Measurements from ENCODE around the gene MFAP2.
"Not testable (repeated sequence)": the region's sequence is repeated elsewhere in the genome, so short reads cannot be mapped to it uniquely, and the experiment has no call there.

The MFAP2 gene

DNA sequence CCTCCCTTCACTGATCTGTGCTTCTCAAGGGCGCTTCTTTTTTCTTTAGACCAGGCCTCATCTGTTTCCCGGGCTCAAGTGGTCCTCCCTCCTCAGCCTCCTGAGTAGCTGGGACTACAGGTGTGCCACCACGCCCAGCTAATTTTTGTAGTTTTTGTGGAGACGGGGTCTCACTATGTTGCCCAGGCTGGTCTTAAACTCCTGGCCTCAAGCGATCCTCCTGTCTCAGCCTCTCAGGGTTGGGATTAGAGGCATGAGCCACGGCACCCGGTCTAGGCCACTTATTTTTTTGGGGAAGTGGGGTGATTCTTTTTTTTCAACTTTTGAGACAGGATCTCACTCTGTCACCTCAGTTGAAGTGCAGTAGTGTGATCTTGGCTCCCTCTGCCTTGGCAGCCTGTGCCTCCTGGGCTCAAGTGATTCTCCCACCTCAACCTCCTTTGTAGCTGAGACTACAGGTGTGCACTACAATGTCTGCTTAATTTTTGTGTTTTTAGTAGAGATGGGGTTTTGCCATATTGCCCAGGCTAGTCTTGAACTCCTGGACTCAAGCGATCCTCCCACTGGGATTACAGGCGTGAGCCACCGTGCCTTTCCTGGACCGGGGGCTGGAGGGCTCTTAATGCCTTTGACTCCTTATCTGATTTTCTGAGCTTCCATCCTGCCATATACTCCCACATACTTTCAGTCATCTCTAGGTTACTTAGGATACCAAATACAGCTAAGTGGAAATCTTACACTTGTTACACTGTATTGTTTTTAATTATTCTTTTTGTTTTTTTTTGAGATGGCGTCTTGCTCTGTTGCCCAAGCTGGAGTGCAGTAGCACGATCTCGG lies 18.9 kb downstream of the MFAP2 start:
- no peak for DNase-seq (ENCODE audit: low read depth)

DNA sequence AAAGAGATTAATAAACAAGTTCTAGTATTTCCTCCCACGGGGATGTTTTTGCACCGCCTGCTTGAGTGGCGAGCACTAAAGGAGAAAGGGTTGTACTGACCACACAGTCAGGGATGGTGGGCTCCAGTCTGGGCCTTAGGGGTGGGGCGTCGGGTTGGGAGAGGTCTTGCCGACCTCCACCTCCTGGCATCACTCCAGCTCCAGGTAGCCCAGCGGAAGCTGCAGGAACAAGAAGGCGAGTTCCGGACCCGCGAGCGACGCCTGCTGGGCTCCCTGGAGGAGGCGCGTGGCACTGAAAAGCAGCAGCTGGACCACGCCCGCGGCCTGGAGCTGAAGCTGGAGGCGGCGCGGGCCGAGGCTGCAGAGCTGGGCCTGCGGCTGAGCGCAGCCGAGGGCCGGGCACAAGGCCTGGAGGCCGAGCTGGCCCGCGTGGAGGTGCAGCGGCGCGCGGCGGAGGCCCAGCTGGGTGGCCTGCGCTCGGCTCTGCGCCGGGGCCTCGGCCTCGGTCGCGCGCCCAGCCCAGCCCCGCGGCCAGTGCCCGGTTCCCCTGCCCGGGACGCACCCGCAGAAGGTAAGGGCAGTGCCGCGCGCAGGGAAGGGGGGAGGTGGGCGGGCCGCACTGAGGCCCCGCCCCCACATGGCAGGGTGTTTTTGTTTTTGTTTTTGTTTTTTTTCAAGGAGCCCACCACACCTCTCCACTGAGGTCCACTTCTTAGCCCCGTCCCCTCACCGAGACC lies 19.7 kb downstream of the MFAP2 start:
- DNase-seq (ENCODE audit: low read depth): no peak

DNA sequence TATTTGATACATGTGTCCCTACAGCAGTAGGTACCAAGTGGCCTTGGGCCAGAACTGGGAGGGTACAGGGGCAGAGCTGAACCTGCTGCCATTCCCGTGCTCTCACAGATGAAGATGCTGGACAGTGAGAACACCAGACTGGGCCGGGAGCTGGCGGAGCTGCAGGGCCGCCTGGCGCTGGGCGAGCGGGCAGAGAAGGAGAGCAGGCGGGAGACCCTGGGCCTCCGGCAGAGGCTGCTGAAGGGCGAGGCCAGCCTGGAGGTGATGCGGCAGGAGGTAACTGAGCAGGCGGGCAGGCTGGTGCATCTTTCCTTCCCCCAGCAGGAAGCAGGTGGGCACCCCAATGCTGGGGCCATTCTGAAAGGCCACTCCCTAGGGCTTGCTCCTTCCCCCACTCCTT lies 21.9 kb downstream of the MFAP2 start:
- DNase-seq (ENCODE audit: low read depth): no peak

DNA sequence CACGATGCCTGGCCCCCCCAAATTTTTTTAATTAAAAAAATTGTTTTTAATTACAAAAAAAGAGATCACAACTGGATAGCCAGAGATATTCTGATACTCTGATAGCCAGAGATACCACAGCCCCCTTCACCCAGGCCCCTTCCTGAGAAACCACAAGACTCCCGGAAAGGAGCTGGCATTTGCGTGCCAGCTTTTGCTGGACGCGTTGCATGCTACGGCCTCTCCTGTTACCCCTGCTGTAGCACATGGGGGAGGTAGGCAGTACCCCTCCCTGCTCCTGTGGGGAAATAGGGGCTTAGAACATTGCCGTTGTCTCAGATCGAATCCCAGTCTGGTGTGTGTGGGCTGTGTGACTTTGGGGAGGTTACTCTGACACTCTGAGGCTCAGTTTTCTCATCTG lies 22.7 kb downstream of the MFAP2 start:
- no peak for DNase-seq (ENCODE audit: low read depth)

- no peak for DNase-seq (ENCODE audit: low read depth)
These were observed 23.6 kb downstream of the MFAP2 start for GRCh38 chr1:16956775-16957174.

DNA sequence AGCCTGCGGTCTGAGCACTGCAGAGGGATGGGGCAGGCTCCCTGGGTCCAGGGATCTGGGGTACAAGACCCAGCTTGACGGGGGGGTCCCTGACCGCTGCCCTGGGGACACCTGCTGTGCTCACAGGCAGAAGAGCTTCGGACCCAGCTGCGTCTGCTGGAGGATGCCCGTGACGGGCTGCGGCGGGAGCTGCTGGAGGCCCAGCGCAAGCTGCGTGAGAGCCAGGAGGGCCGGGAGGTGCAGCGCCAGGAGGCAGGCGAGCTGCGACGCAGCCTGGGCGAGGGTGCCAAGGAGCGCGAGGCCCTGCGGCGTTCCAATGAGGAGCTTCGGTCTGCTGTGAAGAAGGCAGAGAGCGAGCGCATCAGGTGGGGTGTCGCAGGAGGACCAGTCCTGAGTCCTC lies 25.2 kb downstream of the MFAP2 start:
- DNase-seq (ENCODE audit: low read depth): no peak

- DNase-seq (ENCODE audit: low read depth): no peak
These were observed 25.8 kb downstream of the MFAP2 start for GRCh38 chr1:16954579-16954978.

DNA sequence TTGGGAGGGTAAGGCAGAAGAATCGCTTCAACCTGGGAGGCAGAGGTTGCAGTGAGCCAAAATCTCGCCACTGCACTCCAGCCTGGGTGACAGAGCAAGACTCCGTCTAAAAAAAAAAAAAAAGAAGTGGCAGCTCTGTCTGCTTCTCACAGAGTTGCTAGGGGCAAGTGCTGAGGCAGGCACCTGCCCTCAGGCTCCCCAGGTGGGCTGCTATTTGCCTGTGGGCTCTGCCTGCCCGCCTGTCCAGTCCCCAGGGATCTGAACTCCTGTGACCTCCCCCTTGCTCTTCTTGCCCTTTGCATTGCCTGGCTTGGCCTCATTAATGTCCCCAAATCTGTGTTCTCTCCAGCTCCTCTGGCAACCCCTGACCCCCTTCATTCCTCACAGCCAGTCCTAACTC lies 28.0 kb downstream of the MFAP2 start:
- not testable (repeated sequence) for DNase-seq (ENCODE audit: low read depth)

- peak; percentile 47 for DNase-seq (ENCODE audit: low read depth)
These were observed 31.4 kb downstream of the MFAP2 start for GRCh38 chr1:16949026-16949425.

- DNase-seq (ENCODE audit: low read depth): not testable (repeated sequence)
These were observed 32.0 kb downstream of the MFAP2 start for GRCh38 chr1:16948282-16948891.

DNA sequence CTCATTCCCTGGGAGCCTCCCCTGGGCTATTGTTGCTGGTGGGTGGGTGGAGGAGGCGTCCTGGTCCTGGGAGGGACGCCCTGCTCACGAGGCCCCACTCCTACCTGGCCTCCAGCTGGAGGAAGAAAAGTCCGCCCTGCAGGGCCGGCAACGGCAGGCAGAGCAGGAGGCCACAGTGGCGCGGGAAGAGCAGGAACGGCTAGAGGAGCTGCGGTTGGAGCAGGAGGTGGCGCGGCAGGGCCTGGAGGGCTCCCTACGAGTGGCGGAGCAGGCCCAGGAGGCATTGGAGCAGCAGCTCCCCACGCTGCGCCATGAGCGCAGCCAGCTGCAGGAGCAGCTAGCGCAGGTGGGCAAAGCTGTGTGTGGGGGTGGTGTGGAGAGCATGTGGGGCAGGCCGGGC lies 33.8 kb downstream of the MFAP2 start:
- DNase-seq (ENCODE audit: low read depth): no peak

DNA sequence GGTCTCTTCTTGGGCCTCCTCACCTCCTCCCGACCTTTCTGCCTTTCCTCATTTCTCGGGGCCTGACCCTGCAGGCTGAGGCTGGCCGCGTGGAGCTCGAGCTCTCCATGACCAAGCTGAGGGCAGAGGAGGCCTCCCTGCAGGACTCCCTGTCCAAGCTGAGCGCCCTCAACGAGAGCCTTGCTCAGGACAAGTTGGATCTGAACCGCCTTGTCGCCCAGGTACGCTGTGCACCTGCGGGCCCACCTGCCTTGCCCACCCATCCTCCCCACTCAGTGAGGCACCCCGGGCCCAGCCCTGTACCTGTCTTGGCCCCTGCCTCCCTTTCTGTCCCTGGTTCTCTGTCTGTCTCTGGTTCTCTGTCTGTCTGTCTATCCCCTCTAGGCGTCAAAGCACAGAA lies 34.2 kb downstream of the MFAP2 start:
- not testable (repeated sequence) for DNase-seq (ENCODE audit: low read depth)

DNA sequence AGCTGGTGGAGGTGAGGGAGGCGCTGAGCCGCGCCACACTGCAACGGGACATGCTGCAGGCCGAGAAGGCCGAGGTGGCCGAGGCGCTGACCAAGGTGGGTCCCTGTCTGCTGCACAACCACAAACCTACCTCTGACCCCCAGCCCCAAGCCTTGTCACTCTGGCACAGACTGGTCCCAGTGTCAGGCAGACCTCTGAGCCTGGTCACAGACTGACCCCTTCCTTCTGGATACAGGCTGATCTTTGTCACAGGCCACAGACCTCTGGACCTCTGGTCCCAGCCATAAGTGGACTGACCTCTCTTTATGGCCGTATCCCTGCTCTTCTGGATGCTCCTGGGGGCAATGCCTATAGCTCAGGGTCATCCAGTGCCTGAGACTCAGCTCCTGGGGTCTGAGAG lies 34.9 kb downstream of the MFAP2 start:
- DNase-seq (ENCODE audit: low read depth): not testable (repeated sequence)

DNA sequence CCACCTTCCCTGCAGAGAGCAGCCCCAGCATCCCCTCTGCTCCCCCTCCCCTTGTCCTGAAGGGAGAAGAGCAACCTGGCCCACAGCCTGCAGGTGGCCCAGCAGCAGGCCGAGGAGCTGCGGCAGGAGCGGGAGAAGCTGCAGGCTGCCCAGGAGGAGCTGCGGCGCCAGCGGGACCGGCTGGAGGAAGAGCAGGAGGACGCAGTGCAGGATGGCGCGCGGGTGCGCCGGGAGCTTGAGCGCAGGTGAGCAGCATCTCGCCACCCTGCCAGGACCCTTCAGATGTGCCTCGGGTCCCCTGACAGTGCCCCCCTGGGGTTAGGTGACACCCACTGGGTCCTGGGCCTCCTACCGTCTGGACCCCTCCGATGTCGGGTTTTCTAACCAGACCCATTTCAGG lies 36.4 kb downstream of the MFAP2 start:
- DNase-seq (ENCODE audit: low read depth): no peak

DNA sequence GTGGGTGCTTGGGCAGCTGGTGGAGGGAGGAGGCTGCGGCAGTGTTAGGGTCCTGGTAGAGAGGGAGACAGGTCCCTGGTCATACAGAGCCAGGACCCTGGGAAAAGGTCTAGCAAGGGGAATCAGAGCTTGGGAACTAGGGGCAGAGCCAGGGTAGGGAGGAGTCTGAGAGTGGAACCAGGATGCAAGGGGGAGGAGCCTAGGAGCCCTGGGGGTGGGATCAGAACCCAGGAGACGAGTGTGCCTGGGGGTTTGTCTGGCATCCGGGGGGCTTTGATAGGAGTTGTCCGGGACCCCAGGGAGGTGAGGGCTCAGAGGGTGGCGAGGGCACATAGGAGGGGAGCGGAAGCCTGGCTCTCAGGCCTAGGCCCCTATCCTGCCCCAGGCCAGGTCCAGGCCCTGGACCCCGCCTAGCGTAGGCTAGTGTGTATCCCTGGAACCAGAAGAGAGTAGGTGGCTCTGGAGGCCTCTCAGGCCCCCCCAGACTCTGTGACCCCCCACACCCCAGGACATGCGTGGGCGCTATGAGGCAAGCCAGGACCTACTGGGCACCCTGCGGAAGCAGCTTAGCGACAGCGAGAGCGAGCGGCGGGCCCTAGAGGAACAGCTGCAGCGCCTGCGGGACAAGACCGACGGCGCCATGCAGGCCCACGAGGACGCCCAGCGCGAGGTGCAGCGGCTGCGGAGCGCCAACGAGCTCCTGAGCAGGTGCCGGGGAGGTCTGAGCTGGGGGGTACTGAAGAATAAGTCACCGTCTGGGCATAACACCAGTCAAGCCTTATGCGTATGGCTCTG lies 40.8 kb downstream of the MFAP2 start:
- DNase-seq (ENCODE audit: low read depth): not testable (repeated sequence)

DNA sequence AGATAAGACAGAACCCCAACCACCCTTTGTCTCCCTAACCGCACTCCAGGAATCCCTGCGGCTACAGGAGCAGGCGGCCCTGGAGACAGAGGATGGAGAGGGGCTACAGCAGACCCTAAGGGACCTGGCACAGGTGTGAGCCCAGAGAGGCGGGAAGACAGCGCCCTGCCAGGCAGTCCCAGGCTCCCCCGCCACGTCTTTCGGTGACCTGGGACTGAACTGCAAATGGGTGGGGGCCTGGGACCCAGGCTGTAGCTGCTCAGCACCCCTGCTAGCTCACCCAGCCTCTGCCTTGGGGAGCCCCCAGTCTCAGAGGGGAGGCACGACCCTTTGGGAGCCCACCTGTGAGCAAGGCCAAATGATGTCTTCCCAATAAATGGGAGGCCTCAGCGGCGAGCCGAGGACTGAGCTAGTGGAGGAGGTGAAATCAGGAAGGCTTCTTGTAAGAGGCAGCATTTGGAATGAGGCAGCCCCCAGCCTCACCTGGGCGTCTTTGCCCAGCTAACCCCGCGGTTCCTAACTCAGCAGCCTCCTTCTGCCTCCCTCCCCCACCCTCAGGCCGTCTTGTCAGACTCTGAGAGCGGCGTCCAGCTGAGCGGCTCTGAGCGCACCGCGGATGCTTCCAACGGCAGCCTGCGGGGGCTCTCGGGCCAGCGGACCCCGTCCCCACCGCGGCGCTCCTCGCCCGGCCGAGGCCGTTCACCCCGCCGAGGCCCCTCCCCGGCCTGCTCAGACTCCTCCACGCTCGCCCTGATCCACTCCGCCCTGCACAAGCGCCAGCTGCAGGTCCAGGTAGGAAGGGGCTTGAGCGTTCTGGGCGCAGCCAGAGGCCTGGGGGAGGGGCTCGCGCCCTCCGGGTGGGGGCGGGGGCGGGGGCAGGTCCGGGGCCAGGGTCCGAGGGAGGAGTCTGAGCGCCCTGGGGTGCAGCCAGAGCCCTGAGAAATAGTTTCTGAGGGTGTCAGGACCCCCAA lies 41.8 kb downstream of the MFAP2 start:
- DNase-seq (ENCODE audit: low read depth): no peak

- not testable (repeated sequence) for DNase-seq (ENCODE audit: low read depth)
These were observed 43.8 kb downstream of the MFAP2 start for GRCh38 chr1:16936580-16936979.

GRCh38 chr1:16933945-16934344 lies 46.5 kb downstream of the MFAP2 start:
- not testable (repeated sequence) for DNase-seq (ENCODE audit: low read depth)

- DNase-seq (ENCODE audit: low read depth): not testable (repeated sequence)
These were observed 49.0 kb downstream of the MFAP2 start for GRCh38 chr1:16931206-16931934.

Measured in GM04503 (cell line).